K562 (cell line): Measurements from ENCODE around the gene SOX18.

Experiments
- FOXK1 ChIP-seq: sonication (generic); formaldehyde crosslinking; IDR thresholded peaks from 2 replicates; pipeline ENCODE4 v1.8.0; 2022; ENCODE audit warnings: missing genetic modification reagents, mild to moderate bottlenecking, borderline replicate concordance
- HNRNPH1 ChIP-seq: fragments of 200-400 bp; formaldehyde crosslinking; optimal IDR thresholded peaks from 2 replicates; pipeline ENCODE3; 2017; ENCODE audit warnings: low read depth, mild to moderate bottlenecking, low read length, moderate library complexity
- SNIP1 ChIP-seq: fragments of 450-650 bp; IDR thresholded peaks from 2 replicates; pipeline ENCODE4 v1.7.1; 2017; ENCODE audit warnings: low read depth, mild to moderate bottlenecking
- TARDBP ChIP-seq: fragments of 450-650 bp; IDR thresholded peaks from 2 replicates; pipeline ENCODE4 v1.6.1; 2016
- ZNF23 ChIP-seq: fragments of 250-450 bp; sonication (Bioruptor Pico); IDR thresholded peaks from 2 replicates; pipeline ENCODE4 v1.4.0; 2020; ENCODE audit warnings: mild to moderate bottlenecking

DNA sequence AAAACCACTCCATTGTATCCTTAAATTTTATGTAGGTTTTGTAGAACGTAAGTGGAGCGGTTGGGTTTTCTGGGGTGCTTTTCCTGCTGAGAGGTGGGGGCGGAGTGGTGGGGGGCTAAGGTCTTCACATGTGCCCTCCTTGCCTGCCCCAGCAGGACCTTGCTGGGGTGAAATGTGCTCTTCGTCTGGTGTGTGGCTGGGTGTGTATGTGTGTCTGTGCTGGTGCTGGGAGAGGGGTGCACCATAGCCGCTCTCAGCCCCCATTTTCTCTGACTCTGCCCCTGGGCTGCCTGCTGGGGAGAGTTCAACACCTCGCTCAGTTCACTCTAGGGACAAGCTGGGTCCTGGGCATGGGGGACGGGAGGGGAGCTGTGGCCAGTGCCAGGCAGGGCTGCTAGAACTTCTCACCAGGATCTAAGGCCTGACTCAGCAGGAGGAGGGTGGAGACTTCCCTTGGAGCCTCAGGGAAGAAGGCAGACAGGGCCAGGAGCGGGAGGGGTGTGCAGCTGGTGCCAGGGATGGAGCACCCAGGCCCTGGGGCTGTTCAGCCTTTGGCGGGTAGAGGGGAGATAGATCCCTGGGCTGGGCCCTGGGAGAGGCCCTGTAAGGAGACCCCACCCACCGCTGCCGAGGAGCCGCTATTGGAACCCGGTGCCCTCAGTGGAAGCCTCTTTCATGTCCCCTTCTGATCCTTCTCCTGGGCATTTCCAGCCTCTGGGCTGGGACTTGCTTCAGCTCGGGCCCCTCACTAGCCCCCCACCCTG, 4.8 kb downstream of the SOX18 start:
- TF ChIP-seq ZNF23 (CRISPR knock-in tag) (no peak), SNIP1 (no peak), HNRNPH1 (no peak), TARDBP (no peak), FOXK1 (no peak)
